HG02571 (cell line): ENCODE results near the gene NIT1.

Experiments used
- ATAC-seq: cut with Tn5 transposase; IDR thresholded peaks from one replicate; pipeline ENCODE4 v1.9.1; 2021; ENCODE audit warnings: mild to moderate bottlenecking, moderate library complexity; ENCODE audit not compliant: unreplicated experiment

NIT1 gene

GRCh38 chr1:161117759-161118581, at the start of gene NIT1, which contains the start of gene PFDN2:
Gene NIT1, plus strand, starts transcription at chr1:161118105. Its CDS starts 72 bp downstream, at chr1:161118177.
Gene PFDN2, minus strand, starts transcription at chr1:161118037. Its CDS starts 11 bp downstream, at chr1:161118026.
- peak; percentile 64 for ATAC-seq

- peak; percentile 42 for ATAC-seq
Measured at GRCh38 chr1:161068306-161069234, 49.3 kb upstream of the NIT1 start.

- no peak for ATAC-seq
Measured at GRCh38 chr1:161069241-161069640, 48.7 kb upstream of the NIT1 start.

GRCh38 chr1:161069731-161070270, 48.1 kb upstream of the NIT1 start, which contains the start of gene ARHGAP30:
Gene ARHGAP30, minus strand, starts transcription at chr1:161069891. Its CDS starts 267 bp downstream, at chr1:161069624.
- ATAC-seq, result peak; percentile 87

GRCh38 chr1:161070761-161071160, 47.1 kb upstream of the NIT1 start:
- ATAC-seq, result no peak

GRCh38 chr1:161071886-161072371, 46.0 kb upstream of the NIT1 start:
- no peak for ATAC-seq

GRCh38 chr1:161072751-161073449, 45.0 kb upstream of the NIT1 start:
- no peak for ATAC-seq

GRCh38 chr1:161073474-161074121, 44.3 kb upstream of the NIT1 start:
- ATAC-seq, result no peak

- no peak for ATAC-seq
Measured at GRCh38 chr1:161074676-161075368, 43.1 kb upstream of the NIT1 start.

- ATAC-seq, result no peak
Measured at GRCh38 chr1:161076410-161076809, 41.5 kb upstream of the NIT1 start.

- ATAC-seq, result no peak
Measured at GRCh38 chr1:161077426-161077825, 40.5 kb upstream of the NIT1 start.

- no peak for ATAC-seq
Measured at GRCh38 chr1:161079436-161080110, 38.3 kb upstream of the NIT1 start.

- ATAC-seq, result no peak
Measured at GRCh38 chr1:161080441-161081405, 37.2 kb upstream of the NIT1 start.

GRCh38 chr1:161081519-161081918, 36.4 kb upstream of the NIT1 start:
- ATAC-seq, result no peak

- ATAC-seq, result no peak
Measured at GRCh38 chr1:161082483-161082882, 35.4 kb upstream of the NIT1 start.

- ATAC-seq, result no peak
Measured at GRCh38 chr1:161082996-161083747, 34.7 kb upstream of the NIT1 start.
